Measurements from ENCODE around the gene MAP1LC3B2.
"Not testable (repeated sequence)": the region's sequence is repeated elsewhere in the genome, so short reads cannot be mapped to it uniquely, and the experiment has no call there.

MAP1LC3B2 gene

GRCh38 chr12:116573776-116574175 lies 14.6 kb downstream of the MAP1LC3B2 start:
- ATAC-seq: no peak
- TF ChIP-seq ZNF8 (CRISPR knock-in tag; IDR thresholded peaks at IDR 0.05) (no peak), POU6F1 (CRISPR knock-in tag; IDR thresholded peaks at IDR 0.05; ENCODE audit: borderline replicate concordance, low read depth) (no peak), PATZ1 (CRISPR knock-in tag; IDR thresholded peaks at IDR 0.05; ENCODE audit: borderline replicate concordance) (no peak), ZFP3 (CRISPR knock-in tag; IDR thresholded peaks at IDR 0.05) (no peak), TOX (CRISPR knock-in tag; IDR thresholded peaks at IDR 0.05; ENCODE audit: borderline replicate concordance) (no peak), GLIS3 (CRISPR knock-in tag; IDR thresholded peaks at IDR 0.05) (no peak), ARNTL (CRISPR knock-in tag; IDR thresholded peaks at IDR 0.05; ENCODE audit: borderline replicate concordance, low read depth) (no peak)

GRCh38 chr12:116575754-116576153 lies 16.6 kb downstream of the MAP1LC3B2 start:
- ATAC-seq: not testable (repeated sequence)

GRCh38 chr12:116577154-116577561 lies 18.0 kb downstream of the MAP1LC3B2 start:
- no peak for ATAC-seq
- TF ChIP-seq CSDC2 (CRISPR knock-in tag; IDR thresholded peaks at IDR 0.05) (no peak), PPARA (CRISPR knock-in tag; IDR thresholded peaks at IDR 0.05; ENCODE audit: borderline replicate concordance) (no peak), TOX (CRISPR knock-in tag; IDR thresholded peaks at IDR 0.05; ENCODE audit: borderline replicate concordance) (no peak), POU6F1 (CRISPR knock-in tag; IDR thresholded peaks at IDR 0.05; ENCODE audit: borderline replicate concordance, low read depth) (no peak), CREB5 (CRISPR knock-in tag; IDR thresholded peaks at IDR 0.05; ENCODE audit: low read depth) (no peak), RARB (CRISPR knock-in tag; IDR thresholded peaks at IDR 0.05) (no peak), ZFP30 (CRISPR knock-in tag; IDR thresholded peaks at IDR 0.05) (no peak), BACH2 (CRISPR knock-in tag; IDR thresholded peaks at IDR 0.05; ENCODE audit: borderline replicate concordance) (no peak), ISL1 (CRISPR knock-in tag; IDR thresholded peaks at IDR 0.05) (no peak), ESRRG (CRISPR knock-in tag; IDR thresholded peaks at IDR 0.05) (no peak), ZNF565 (CRISPR knock-in tag; conservative IDR thresholded peaks at IDR 0.05; ENCODE audit: low read depth) (no peak), TSHZ2 (CRISPR knock-in tag; IDR thresholded peaks at IDR 0.05) (no peak), OSR1 (CRISPR knock-in tag; IDR thresholded peaks at IDR 0.05) (no peak), SNAI2 (CRISPR knock-in tag; IDR thresholded peaks at IDR 0.05) (no peak)

GRCh38 chr12:116578051-116578450 lies 18.9 kb downstream of the MAP1LC3B2 start:
- ATAC-seq: no peak

More at GRCh38 chr12:116578051-116578450, 18.9 kb downstream of the MAP1LC3B2 start:
- TF ChIP-seq ZNF565 (CRISPR knock-in tag; conservative IDR thresholded peaks at IDR 0.05; ENCODE audit: low read depth): no peak
- no peak for TF ChIP-seq TCF4 (CRISPR knock-in tag; IDR thresholded peaks at IDR 0.05; ENCODE audit: borderline replicate concordance)
- no peak for TF ChIP-seq TOX (CRISPR knock-in tag; IDR thresholded peaks at IDR 0.05; ENCODE audit: borderline replicate concordance)
- TF ChIP-seq ZNF8 (CRISPR knock-in tag; IDR thresholded peaks at IDR 0.05): no peak
- TF ChIP-seq ZFP3 (CRISPR knock-in tag; IDR thresholded peaks at IDR 0.05): no peak
- TF ChIP-seq CREB5 (CRISPR knock-in tag; IDR thresholded peaks at IDR 0.05; ENCODE audit: low read depth): no peak
- TF ChIP-seq ARNTL (CRISPR knock-in tag; IDR thresholded peaks at IDR 0.05; ENCODE audit: borderline replicate concordance, low read depth): no peak
- TF ChIP-seq OSR1 (CRISPR knock-in tag; IDR thresholded peaks at IDR 0.05): no peak
- no peak for TF ChIP-seq CSDC2 (CRISPR knock-in tag; IDR thresholded peaks at IDR 0.05)
- no peak for TF ChIP-seq CSRNP3 (CRISPR knock-in tag; IDR thresholded peaks at IDR 0.05)
- TF ChIP-seq POU6F1 (CRISPR knock-in tag; IDR thresholded peaks at IDR 0.05; ENCODE audit: borderline replicate concordance, low read depth): no peak
- TF ChIP-seq ZFP30 (CRISPR knock-in tag; IDR thresholded peaks at IDR 0.05): no peak
- TF ChIP-seq RARB (CRISPR knock-in tag; IDR thresholded peaks at IDR 0.05): no peak
